HS-5 (cell line): Measurements from ENCODE around the gene BACH2.
A peak's percentile ranks its signal among the peaks of the same experiment; 100 is the strongest.

Source experiments
- DNase-seq: peaks from one replicate; pipeline ENCODE4 v3.0.0-alpha.2; 2012; ENCODE audit warnings: low read depth

Gene BACH2

GRCh38 chr6:90237350-90237990 lies 59.2 kb downstream of the BACH2 start:
- DNase-seq: no peak

- no peak for DNase-seq
Measured at GRCh38 chr6:90233994-90234393, 62.6 kb downstream of the BACH2 start.

- DNase-seq: no peak
Measured at GRCh38 chr6:90233213-90233612, 63.4 kb downstream of the BACH2 start.

- DNase-seq: no peak
Measured at GRCh38 chr6:90231798-90232197, 64.8 kb downstream of the BACH2 start.

GRCh38 chr6:90231308-90231707 lies 65.3 kb downstream of the BACH2 start:
- DNase-seq: no peak

GRCh38 chr6:90230548-90231215 lies 66.0 kb downstream of the BACH2 start:
- no peak for DNase-seq

- no peak for DNase-seq
Measured at GRCh38 chr6:90229331-90230010, 67.2 kb downstream of the BACH2 start.

- DNase-seq: no peak
Measured at GRCh38 chr6:90227673-90228072, 69.0 kb downstream of the BACH2 start.

GRCh38 chr6:90227213-90227612 lies 69.4 kb downstream of the BACH2 start:
- DNase-seq: no peak

- no peak for DNase-seq
Measured at GRCh38 chr6:90226257-90226656, 70.4 kb downstream of the BACH2 start.

GRCh38 chr6:90224196-90224595 lies 72.4 kb downstream of the BACH2 start:
- no peak for DNase-seq

GRCh38 chr6:90222724-90223198 lies 73.9 kb downstream of the BACH2 start:
- DNase-seq: no peak

GRCh38 chr6:90222008-90222407 lies 74.6 kb downstream of the BACH2 start:
- no peak for DNase-seq

GRCh38 chr6:90221403-90221802 lies 75.2 kb downstream of the BACH2 start:
- no peak for DNase-seq

GRCh38 chr6:90220273-90220672 lies 76.4 kb downstream of the BACH2 start:
- no peak for DNase-seq

- peak; percentile 22 for DNase-seq
Measured at GRCh38 chr6:90219209-90219985, 77.2 kb downstream of the BACH2 start.

- DNase-seq: no peak
Measured at GRCh38 chr6:90218959-90219208, 77.8 kb downstream of the BACH2 start.

- no peak for DNase-seq
Measured at GRCh38 chr6:90217506-90218127, 79.0 kb downstream of the BACH2 start.

GRCh38 chr6:90216072-90216977 lies 80.3 kb downstream of the BACH2 start:
- DNase-seq: no peak

GRCh38 chr6:90214966-90215365 lies 81.7 kb downstream of the BACH2 start:
- no peak for DNase-seq

GRCh38 chr6:90214461-90214860 lies 82.2 kb downstream of the BACH2 start:
- no peak for DNase-seq
